Activated CD8-positive, alpha-beta T cell treated with anti-CD3 and anti-CD28 coated beads for 36 hours (primary cell): ENCODE measurements around the gene NKX2-1. TPM values are rescaled to one million over a fixed set of nuclear protein-coding genes. Genes with fewer than 3 reads are reported as not detected.

Source experiments
- ATAC-seq: fragments of 200-7000 bp; cut with Tn5 transposase; one replicate; pipeline ENCODE4 v1.10.0; 2021; ENCODE audit warnings: mild to moderate bottlenecking, moderate library complexity
- CTCF ChIA-PET: fragments of 350-600 bp; sonication (Branson Sonifier 250); formaldehyde crosslinking; loops from one replicate; lab custom pipeline; 2021; ENCODE audit warnings: antibody characterized with exemption; lab: Charles Lee
- POLR2A ChIA-PET: fragments of 350-600 bp; sonication (Branson Sonifier 250); formaldehyde crosslinking; loops from one replicate; lab custom pipeline; 2021; ENCODE audit warnings: antibody characterized with exemption; lab: Charles Lee
- DNase-seq: peaks from one replicate; pipeline ENCODE4 v3.0.0-alpha.2; 2020
- H3K27ac Mint-ChIP-seq: one replicate; pipeline ENCODE4 v1.8.0; 2021; ENCODE audit warnings: mild to moderate bottlenecking, mixed read lengths
- H3K27me3 Mint-ChIP-seq: one replicate; pipeline ENCODE4 v1.8.0; 2021; ENCODE audit warnings: mixed read lengths
- H3K36me3 Mint-ChIP-seq: one replicate; pipeline ENCODE4 v1.8.0; 2021; ENCODE audit warnings: low read depth, mixed read lengths
- H3K4me1 Mint-ChIP-seq: one replicate; pipeline ENCODE4 v1.8.0; 2021; ENCODE audit warnings: low read depth, mixed read lengths
- H3K4me3 Mint-ChIP-seq: one replicate; pipeline ENCODE4 v1.8.0; 2021; ENCODE audit warnings: mild to moderate bottlenecking, moderate library complexity, mixed read lengths
- H3K9me3 Mint-ChIP-seq: one replicate; pipeline ENCODE4 v1.8.0; 2021; ENCODE audit warnings: mixed read lengths
- CTCF ChIP-seq: fragments of 200-600 bp; IDR thresholded peaks from one replicate; pipeline ENCODE4 v1.8.0; 2022; ENCODE audit warnings: antibody characterized with exemption, mild to moderate bottlenecking
- intact Hi-C: fragments of 100-400 bp; cut with micrococcal nuclease; formaldehyde crosslinking; loops from one replicate; pipeline ENCODE4 v1.10.0; 2022
- total RNA-seq, 2 experiments: library from RNA; stranded (reverse); gene quantifications; one replicate each; pipeline ENCODE4 v1.2.3, GENCODE V29; 2021

NKX2-1 gene
- total RNA-seq, 2 experiments from 2014 or later: 0.25 TPM; not detected in 1

GRCh38 chr14:36498938-36499337 is 21.1 kb downstream of the NKX2-1 start:
- no peak for DNase-seq
- no peak for TF ChIP-seq CTCF
- ChIA-PET POLR2A (no interaction called here), CTCF (no interaction called here)
- Mint-ChIP-seq H3K4me3 (no peak overlapping the region), H3K27ac (no peak overlapping the region), H3K36me3 (no peaks in the 10 kb centered on the region), H3K27me3 (peaks cover 37% of the 10 kb centered on the region), H3K9me3 (no peaks in the 10 kb centered on the region), H3K4me1 (no peaks in the 10 kb centered on the region)
- no peak for ATAC-seq
- intact Hi-C loops: no loop called here

GRCh38 chr14:36496346-36496745 is 23.7 kb downstream of the NKX2-1 start:
- ATAC-seq (no peak), DNase-seq (no peak)
- POLR2A ChIA-PET: no interaction called here
- intact Hi-C loops: no loop called here
- Mint-ChIP-seq H3K27me3 (peaks cover 29% of the 10 kb centered on the region), H3K4me1 (no peaks in the 10 kb centered on the region), H3K4me3 (no peak overlapping the region), H3K9me3 (no peaks in the 10 kb centered on the region), H3K27ac (no peak overlapping the region), H3K36me3 (no peaks in the 10 kb centered on the region)
- CTCF ChIA-PET: no interaction called here
- TF ChIP-seq CTCF: no peak

GRCh38 chr14:36495666-36496065 is 24.4 kb downstream of the NKX2-1 start:
- TF ChIP-seq CTCF: no peak
- Mint-ChIP-seq H3K27ac (no peak overlapping the region), H3K4me3 (no peak overlapping the region), H3K9me3 (no peaks in the 10 kb centered on the region), H3K4me1 (no peaks in the 10 kb centered on the region), H3K27me3 (peaks cover 29% of the 10 kb centered on the region), H3K36me3 (no peaks in the 10 kb centered on the region)
- DNase-seq (no peak), ATAC-seq (no peak)
- CTCF ChIA-PET: no interaction called here
- POLR2A ChIA-PET: no interaction called here
- intact Hi-C loops: no loop called here

- H3K27ac Mint-ChIP-seq: no peak overlapping the region
- H3K27me3 Mint-ChIP-seq: peaks cover 18% of the 10 kb centered on the region
- no peak overlapping the region for H3K4me3 Mint-ChIP-seq
- DNase-seq (no peak), ATAC-seq (no peak)
- no peaks in the 10 kb centered on the region for H3K4me1 Mint-ChIP-seq
- no peaks in the 10 kb centered on the region for H3K9me3 Mint-ChIP-seq
- POLR2A ChIA-PET: no interaction called here
- H3K36me3 Mint-ChIP-seq: no peaks in the 10 kb centered on the region
- TF ChIP-seq CTCF: no peak
- intact Hi-C loops: no loop called here
- CTCF ChIA-PET: no interaction called here
Observed at GRCh38 chr14:36493761-36494160, 26.3 kb downstream of the NKX2-1 start.

- ATAC-seq (no peak), DNase-seq (no peak)
- no peaks in the 10 kb centered on the region for H3K9me3 Mint-ChIP-seq
- H3K4me3 Mint-ChIP-seq: no peak overlapping the region
- no peak overlapping the region for H3K27ac Mint-ChIP-seq
- H3K27me3 Mint-ChIP-seq: peaks cover 22% of the 10 kb centered on the region
- POLR2A ChIA-PET: no interaction called here
- H3K4me1 Mint-ChIP-seq: no peaks in the 10 kb centered on the region
- CTCF ChIA-PET: interaction anchor here (1.0 kb wide), 1 partner anchor 40 kb away, joined by 3 read pairs; no protein-coding TSS in a partner anchor
- intact Hi-C loops: no loop called here
- H3K36me3 Mint-ChIP-seq: no peaks in the 10 kb centered on the region
- no peak for TF ChIP-seq CTCF
Observed at GRCh38 chr14:36485773-36486172, 34.3 kb downstream of the NKX2-1 start.
